Neutrophil (primary cell): Measurements from ENCODE around the gene ADSL.
A peak's percentile ranks its signal among the peaks of the same experiment; 100 is the strongest.

ENCODE experiments used
- H3K27ac ChIP-seq: fragments of 200-600 bp; sonication (generic); 2 replicates; pipeline ENCODE4 v1.5.1; 2016; ENCODE audit warnings: mild to moderate bottlenecking, moderate library complexity
- H3K27me3 ChIP-seq: fragments of 200-600 bp; sonication (generic); 2 replicates; pipeline ENCODE4 v1.6.0; 2016; ENCODE audit warnings: mild to moderate bottlenecking
- H3K36me3 ChIP-seq: fragments of 200-600 bp; sonication (generic); 2 replicates; pipeline ENCODE4 v1.5.1; 2017
- H3K4me1 ChIP-seq, 2 experiments: fragments of 200-600 bp in 1 of 2; sonication (generic) in 1 of 2; 1 replicate in 1 of 2; 2 replicates in 1 of 2; pipeline versions ENCODE4 v1.5.1 to v1.6.1; 2013 to 2016; ENCODE audit warnings: low read depth in 1 of 2, low read length in 1 of 2, mild to moderate bottlenecking in 1 of 2, moderate library complexity in 1 of 2; ENCODE audit not compliant: control insufficient read depth in 1 of 2, insufficient read depth in 1 of 2
- H3K4me3 ChIP-seq, 2 experiments: fragments of 200-600 bp in 1 of 2; sonication (generic) in 1 of 2; 1 replicate in 1 of 2; 2 replicates in 1 of 2; pipeline ENCODE4 v1.5.1; 2013 to 2016; ENCODE audit warnings: low read depth in 1 of 2, low read length in 1 of 2, mild to moderate bottlenecking in 1 of 2, moderate library complexity in 1 of 2
- H3K9me3 ChIP-seq: fragments of 200-600 bp; sonication (generic); 2 replicates; pipeline ENCODE4 v1.5.1; 2016
- CTCF ChIP-seq: fragments of 200-600 bp; sonication (generic); IDR thresholded peaks from 2 replicates; pipeline ENCODE4 v1.5.1; 2016; ENCODE audit warnings: antibody characterized with exemption

Gene ADSL

GRCh38 chr22:40346185-40347118 lies at the start of gene ADSL:
ADSL (plus strand) TSS chr22:40346500; CDS start chr22:40346559, 59 bp downstream.
- peak; percentile 46 for TF ChIP-seq CTCF
- Histone ChIP-seq H3K27ac (peak within 1 kb of the TSS; percentile 84), H3K4me1 (peaks cover 30 to 32% of the 10 kb centered on the region in 2 experiments), H3K4me3 (peak within 1 kb of the TSS; percentile 73 to 79), H3K27me3 (no peaks in the 10 kb centered on the region), H3K9me3 (no peaks in the 10 kb centered on the region), H3K36me3 (peaks cover 7% of the 10 kb centered on the region)

GRCh38 chr22:40300316-40300715 lies 46.0 kb upstream of the ADSL start:
- peaks cover 75% of the 10 kb centered on the region for H3K36me3 ChIP-seq
- no peaks in the 10 kb centered on the region for H3K4me1 ChIP-seq
- no peak overlapping the region for H3K27ac ChIP-seq
- no peak overlapping the region for H3K4me3 ChIP-seq
- no peak for TF ChIP-seq CTCF
- no peaks in the 10 kb centered on the region for H3K27me3 ChIP-seq
- no peaks in the 10 kb centered on the region for H3K9me3 ChIP-seq

GRCh38 chr22:40300884-40301672 lies 45.2 kb upstream of the ADSL start:
- H3K27me3 ChIP-seq: no peaks in the 10 kb centered on the region
- H3K9me3 ChIP-seq: no peaks in the 10 kb centered on the region
- H3K4me3 ChIP-seq: no peak overlapping the region
- H3K36me3 ChIP-seq: peaks cover 73% of the 10 kb centered on the region
- no peak for TF ChIP-seq CTCF
- H3K27ac ChIP-seq: no peak overlapping the region
- H3K4me1 ChIP-seq: no peaks in the 10 kb centered on the region

GRCh38 chr22:40302149-40302548 lies 44.2 kb upstream of the ADSL start:
- TF ChIP-seq CTCF: no peak
- Histone ChIP-seq H3K27ac (no peak overlapping the region), H3K36me3 (peaks cover 77% of the 10 kb centered on the region), H3K9me3 (no peaks in the 10 kb centered on the region), H3K4me3 (no peak overlapping the region), H3K4me1 (no peaks in the 10 kb centered on the region), H3K27me3 (no peaks in the 10 kb centered on the region)

GRCh38 chr22:40305625-40306024 lies 40.7 kb upstream of the ADSL start:
- Histone ChIP-seq H3K4me1 (no peaks in the 10 kb centered on the region), H3K4me3 (no peak overlapping the region), H3K9me3 (no peaks in the 10 kb centered on the region), H3K27ac (no peak overlapping the region), H3K36me3 (peaks cover 89% of the 10 kb centered on the region), H3K27me3 (no peaks in the 10 kb centered on the region)
- TF ChIP-seq CTCF: no peak
